Daoy (cell line): ENCODE data around the gene C10orf90. TPM values are rescaled to one million over a fixed set of nuclear protein-coding genes. Genes with fewer than 3 reads are reported as not detected.
A peak's percentile ranks its signal among the peaks of the same experiment; 100 is the strongest.

Experiments
- DNase-seq: peaks from one replicate; pipeline ENCODE4 v3.0.0-alpha.2; 2015; ENCODE audit warnings: low read depth
- total RNA-seq: library from RNA; depleted of rRNA; stranded (reverse); fragments of >200 nt; shearing (Covaris generic); gene quantifications from 2 replicates; pipeline ENCODE4 v1.2.3, GENCODE V29; 2014

C10orf90 gene
- total RNA-seq, 1 experiment from 2014 or later, result 1.4 TPM

- DNase-seq, result no peak
These were observed 246.6 kb downstream of the C10orf90 start for GRCh38 chr10:126423732-126424491.

DNA sequence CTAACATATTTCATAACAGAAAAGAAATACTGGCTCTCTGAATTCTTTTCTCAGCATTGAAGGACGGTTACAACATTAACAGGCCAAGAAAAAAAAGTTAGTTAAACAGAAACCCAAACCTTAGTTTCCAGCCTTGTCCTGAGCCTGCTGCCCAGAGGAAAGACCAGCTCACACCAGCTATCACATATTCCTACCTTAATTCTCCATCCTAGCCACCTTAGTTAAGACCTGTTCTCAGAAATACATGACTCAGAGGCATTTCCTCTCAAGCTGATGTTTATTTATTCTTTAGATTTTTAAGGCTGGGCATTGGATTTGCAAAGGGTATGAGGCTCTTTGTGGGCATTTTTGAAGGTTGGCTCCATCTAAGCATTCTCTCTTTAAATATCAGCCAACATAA is 247.9 kb downstream of the C10orf90 start:
- DNase-seq, result peak; percentile 13

DNA sequence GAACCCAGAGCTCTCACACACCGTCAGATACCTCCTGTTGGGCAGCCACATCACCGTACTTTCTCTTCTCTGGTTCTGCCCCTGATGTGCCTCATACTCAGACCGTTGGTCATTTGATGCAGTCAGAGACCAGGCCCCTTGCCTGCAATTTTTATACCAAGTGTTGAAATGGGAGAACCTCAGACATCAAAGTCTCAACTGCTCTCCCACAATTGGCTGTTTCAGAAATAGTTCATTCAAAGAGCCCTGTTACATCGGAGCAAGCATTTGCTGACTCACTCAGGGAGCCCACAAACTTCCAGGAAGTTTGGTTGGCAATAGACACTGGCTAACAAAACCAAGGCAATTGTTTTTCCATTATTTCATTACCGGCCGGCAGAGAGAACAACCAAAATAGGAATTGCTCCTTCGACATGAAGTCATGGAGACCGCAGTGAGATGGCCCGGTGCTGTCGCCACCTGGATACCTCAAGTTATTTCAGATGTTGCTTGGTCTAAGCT is 248.7 kb downstream of the C10orf90 start:
- peak; percentile 90 for DNase-seq

DNA sequence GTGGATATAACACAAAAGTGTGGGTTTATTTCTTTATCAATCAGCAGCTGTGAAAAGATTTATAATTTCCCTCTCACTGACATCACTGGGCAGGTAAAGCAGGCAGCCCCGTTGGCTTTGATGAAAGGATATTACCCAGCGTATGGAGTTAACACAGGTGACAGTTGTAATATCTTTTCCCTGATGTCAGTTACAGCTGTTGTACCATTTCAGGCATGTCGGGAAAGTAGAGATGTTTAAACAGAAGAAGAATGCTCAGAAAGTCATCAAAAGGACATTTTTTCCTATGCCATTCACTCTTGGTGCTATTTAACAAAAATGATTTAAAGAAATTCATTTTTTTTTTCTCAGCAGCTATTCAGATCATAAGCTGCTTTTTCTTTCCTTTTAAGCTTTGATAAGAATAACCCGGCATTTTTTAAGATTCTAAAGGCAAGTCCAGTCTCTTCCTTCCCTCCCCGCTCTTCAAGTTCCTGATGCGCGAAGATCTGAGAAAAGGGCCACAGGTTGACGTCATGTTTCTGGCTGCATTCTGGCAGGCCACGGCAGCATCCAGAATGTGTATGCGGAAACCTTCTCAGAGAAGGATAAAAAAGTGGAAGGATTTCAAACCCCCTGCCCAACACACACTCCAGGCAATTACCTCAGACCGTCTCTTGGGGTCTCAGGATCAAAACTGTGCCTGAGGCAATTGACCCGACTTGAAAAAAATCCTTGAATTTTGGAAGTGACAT is 249.8 kb downstream of the C10orf90 start:
- peak; percentile 64 for DNase-seq

- DNase-seq, result no peak
These were observed 253.2 kb downstream of the C10orf90 start for GRCh38 chr10:126417220-126417825.

DNA sequence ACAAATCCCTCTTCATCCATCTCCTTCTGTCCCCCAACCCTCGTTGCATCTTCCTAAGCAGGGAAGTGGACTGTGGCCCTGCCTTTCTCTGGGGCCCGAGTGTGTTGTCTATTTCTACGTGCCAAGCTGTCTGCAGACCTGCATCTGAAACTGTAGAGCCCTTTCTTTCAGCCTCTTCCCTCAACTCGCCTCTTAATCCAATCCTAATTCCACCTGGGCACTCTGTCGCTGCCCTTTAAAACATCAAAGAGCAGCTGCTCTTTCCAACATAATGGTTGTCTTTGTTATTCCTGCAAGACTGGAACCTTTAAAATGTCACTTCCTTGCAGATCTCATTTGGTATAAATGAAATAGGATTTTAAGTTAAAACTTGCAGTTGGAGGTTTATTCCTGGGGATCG is 260.7 kb downstream of the C10orf90 start:
- no peak for DNase-seq

- DNase-seq, result no peak
These were observed 261.4 kb downstream of the C10orf90 start for GRCh38 chr10:126408953-126409641.

DNA sequence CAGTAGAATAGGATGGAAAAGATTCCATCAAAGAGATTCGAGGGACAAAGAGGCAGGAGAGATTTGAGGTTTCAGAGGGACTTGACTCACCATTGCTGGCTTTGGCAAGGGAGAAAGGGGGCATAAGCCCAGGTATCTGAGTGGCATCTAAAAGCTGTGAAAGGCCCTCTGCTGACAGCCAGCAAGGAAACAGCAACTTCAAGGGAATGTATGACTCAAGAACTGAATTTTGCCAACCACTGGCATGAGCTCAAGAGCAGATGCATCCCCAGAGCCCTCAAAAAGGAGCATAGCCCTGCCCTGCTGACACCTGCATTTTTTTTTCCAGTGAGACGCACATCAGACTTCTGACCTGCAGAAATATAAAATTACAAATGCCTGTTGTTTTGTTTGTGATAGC is 262.7 kb downstream of the C10orf90 start:
- DNase-seq, result peak; percentile 48

GRCh38 chr10:126405239-126405775 is 265.2 kb downstream of the C10orf90 start:
- no peak for DNase-seq

GRCh38 chr10:126402721-126403695 is 267.5 kb downstream of the C10orf90 start:
- no peak for DNase-seq

- no peak for DNase-seq
These were observed 269.9 kb downstream of the C10orf90 start for GRCh38 chr10:126400641-126401040.

- DNase-seq, result no peak
These were observed 271.6 kb downstream of the C10orf90 start for GRCh38 chr10:126398924-126399323.

- DNase-seq, result no peak
These were observed 272.1 kb downstream of the C10orf90 start for GRCh38 chr10:126398383-126398743.

DNA sequence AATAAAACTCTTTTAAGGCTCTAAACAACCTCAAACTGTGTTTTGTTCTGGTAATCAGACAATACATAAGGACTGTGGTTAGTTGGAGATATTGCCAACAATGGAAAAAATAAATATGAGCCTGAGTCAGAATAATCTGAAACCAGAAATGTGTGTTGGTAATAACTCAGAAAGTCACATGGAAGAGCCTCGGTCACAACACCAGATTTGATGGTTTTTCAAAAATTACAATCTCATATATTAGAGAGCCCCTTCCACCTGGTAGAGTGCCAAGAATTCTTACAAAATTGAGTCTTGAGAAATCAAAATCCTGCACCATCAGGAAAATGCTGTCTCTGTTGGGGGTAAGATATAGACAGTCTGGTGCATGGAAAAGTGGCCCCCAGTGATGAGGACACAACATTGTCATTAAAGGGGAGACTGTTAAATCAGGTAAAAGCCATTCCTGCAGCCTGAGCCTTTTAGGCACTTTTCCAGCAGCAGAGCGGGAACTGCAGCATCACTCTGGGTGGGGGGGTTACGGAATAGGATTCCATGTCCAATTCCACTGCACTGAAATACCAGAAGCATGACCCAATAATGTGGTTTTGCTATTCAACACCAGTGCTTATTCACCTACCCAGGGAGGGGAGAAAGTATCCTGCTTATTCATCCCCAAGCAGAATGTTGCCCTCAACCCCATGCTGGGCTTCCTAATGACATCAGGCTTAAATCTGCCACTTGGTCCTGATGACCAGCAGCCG is 272.7 kb downstream of the C10orf90 start:
- peak; percentile 94 for DNase-seq

- DNase-seq, result no peak
These were observed 273.3 kb downstream of the C10orf90 start for GRCh38 chr10:126397156-126397555.

GRCh38 chr10:126394948-126395347 is 275.5 kb downstream of the C10orf90 start:
- no peak for DNase-seq

- no peak for DNase-seq
These were observed 277.4 kb downstream of the C10orf90 start for GRCh38 chr10:126393076-126393475.

- no peak for DNase-seq
These were observed 278.0 kb downstream of the C10orf90 start for GRCh38 chr10:126392469-126392868.

DNA sequence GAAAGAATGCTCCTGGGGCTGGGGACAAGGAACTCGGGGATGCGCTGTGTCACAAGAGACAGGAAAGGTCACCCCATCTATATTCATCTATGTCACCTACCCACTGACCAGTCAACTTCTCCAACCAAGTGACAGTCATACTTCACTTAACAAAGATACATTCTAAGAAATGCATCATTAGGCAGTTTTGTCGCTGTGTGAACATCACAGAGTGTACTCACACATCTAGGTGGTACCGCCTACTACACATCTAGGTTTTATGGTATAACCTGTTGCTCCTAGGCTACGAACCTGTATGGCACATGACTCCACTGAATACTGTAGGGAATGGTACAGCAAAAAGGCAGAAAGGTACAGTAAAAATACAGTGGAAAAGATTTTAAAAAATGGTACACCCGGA is 278.4 kb downstream of the C10orf90 start:
- no peak for DNase-seq
